Cardiac muscle cell (in vitro differentiated cells and primary cell): Measurements from ENCODE around the gene NACAD. TPM values are rescaled to one million over a fixed set of nuclear protein-coding genes. Genes with fewer than 3 reads are reported as not detected.

Source experiments
- DNase-seq, 2 donors: peaks; one replicate each; pipeline versions ENCODE4 v3.0.0 to v3.0.0-alpha.2; 2010 to 2017; ENCODE audit warnings: low read depth in 1 of 2, low spot score in 1 of 2
- H3K27ac ChIP-seq: fragments of 200-600 bp; sonication (generic); 2 replicates; pipeline ENCODE4 v1.5.1; 2016
- H3K27me3 ChIP-seq: fragments of 200-600 bp; sonication (generic); 2 replicates; pipeline ENCODE4 v1.6.0; 2016; ENCODE audit warnings: control low read depth
- H3K36me3 ChIP-seq: fragments of 200-600 bp; sonication (generic); 2 replicates; pipeline ENCODE4 v1.5.1; 2016; ENCODE audit warnings: control low read depth
- H3K4me1 ChIP-seq: fragments of 200-600 bp; sonication (generic); 2 replicates; pipeline ENCODE4 v1.8.1; 2017; ENCODE audit warnings: low read depth, mild to moderate bottlenecking, mixed run types
- H3K4me3 ChIP-seq: fragments of 200-600 bp; sonication (generic); 2 replicates; pipeline ENCODE4 v1.5.1; 2016; ENCODE audit warnings: mild to moderate bottlenecking
- H3K9me3 ChIP-seq: fragments of 200-600 bp; sonication (generic); 2 replicates; pipeline ENCODE4 v1.5.1; 2017; ENCODE audit warnings: low read depth, mild to moderate bottlenecking, control low read depth
- CTCF ChIP-seq: IDR thresholded peaks from 2 replicates; pipeline ENCODE4 v1.5.1; 2012; ENCODE audit warnings: low read depth, mild to moderate bottlenecking, low read length
- polyA plus RNA-seq: library from polyadenylated mRNA; unstranded; fragments of >200 nt; fragmentation: Nextera tagmentation; extraction: Ambion mirVana; gene quantifications from 2 replicates; pipeline ENCODE4 v1.2.1, GENCODE V29; 2016
- total RNA-seq: library from RNA; depleted of rRNA; stranded (reverse); fragments of >200 nt; gene quantifications from 2 replicates; pipeline ENCODE4 v1.2.3, GENCODE V29; 2016

The NACAD gene, protein sequence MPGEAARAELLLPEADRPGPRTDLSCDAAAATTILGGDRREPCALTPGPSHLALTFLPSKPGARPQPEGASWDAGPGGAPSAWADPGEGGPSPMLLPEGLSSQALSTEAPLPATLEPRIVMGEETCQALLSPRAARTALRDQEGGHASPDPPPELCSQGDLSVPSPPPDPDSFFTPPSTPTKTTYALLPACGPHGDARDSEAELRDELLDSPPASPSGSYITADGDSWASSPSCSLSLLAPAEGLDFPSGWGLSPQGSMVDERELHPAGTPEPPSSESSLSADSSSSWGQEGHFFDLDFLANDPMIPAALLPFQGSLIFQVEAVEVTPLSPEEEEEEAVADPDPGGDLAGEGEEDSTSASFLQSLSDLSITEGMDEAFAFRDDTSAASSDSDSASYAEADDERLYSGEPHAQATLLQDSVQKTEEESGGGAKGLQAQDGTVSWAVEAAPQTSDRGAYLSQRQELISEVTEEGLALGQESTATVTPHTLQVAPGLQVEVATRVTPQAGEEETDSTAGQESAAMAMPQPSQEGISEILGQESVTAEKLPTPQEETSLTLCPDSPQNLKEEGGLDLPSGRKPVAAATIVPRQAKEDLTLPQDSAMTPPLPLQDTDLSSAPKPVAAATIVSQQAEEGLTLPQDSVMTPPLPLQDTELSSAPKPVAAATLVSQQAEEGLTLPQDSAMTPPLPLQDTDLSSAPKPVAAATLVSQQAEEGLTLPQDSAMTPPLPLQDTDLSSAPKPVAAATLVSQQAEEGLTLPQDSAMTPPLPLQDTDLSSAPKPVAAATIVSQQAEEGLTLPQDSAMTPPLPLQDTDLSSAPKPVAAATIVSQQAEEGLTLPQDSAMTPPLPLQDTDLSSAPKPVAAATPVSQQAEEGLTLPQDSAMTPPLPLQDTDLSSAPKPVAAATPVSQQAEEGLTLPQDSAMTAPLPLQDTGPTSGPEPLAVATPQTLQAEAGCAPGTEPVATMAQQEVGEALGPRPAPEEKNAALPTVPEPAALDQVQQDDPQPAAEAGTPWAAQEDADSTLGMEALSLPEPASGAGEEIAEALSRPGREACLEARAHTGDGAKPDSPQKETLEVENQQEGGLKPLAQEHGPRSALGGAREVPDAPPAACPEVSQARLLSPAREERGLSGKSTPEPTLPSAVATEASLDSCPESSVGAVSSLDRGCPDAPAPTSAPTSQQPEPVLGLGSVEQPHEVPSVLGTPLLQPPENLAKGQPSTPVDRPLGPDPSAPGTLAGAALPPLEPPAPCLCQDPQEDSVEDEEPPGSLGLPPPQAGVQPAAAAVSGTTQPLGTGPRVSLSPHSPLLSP (N-terminal part only)
- total RNA-seq = 1.2 and 2.1 TPM in 2 replicates
- 1.3 and 1.4 TPM in 2 replicates for polyA plus RNA-seq

DNA sequence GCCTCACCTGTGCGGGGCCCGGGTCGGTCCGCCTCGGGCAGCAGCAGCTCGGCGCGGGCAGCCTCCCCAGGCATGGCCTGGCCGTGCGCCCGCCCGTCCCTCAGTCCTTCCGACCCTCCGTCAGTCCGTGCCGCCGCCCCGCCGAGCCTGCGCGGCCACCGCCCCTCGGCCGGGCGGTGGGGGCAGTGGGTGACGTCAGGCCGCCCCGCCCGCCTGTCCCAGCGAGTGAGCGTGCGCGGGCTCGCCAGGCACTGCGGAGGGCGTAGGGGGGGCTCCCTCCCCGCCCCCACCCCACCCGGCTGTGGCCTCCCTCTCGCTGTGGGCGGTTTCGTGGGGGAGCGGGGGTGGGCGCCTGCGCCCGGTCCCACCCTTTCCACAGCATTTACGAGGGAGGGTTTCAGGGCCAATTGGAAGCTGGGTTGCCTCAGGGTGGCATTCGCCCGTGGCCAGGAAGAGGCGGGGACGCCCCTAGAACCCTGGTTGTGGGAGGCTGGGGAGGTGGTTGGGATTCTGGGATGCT, at the start of gene NACAD:
TSS of gene NACAD (minus strand) at position 149 of the 520 bp plus-strand sequence. CDS start at position 74, 75 bp downstream.
- H3K4me1 ChIP-seq = no peaks in the 10 kb centered on the region
- H3K27me3 ChIP-seq = peaks cover 28% of the 10 kb centered on the region
- no peak for TF ChIP-seq CTCF
- DNase-seq = peak; percentile 25 to 28
- no peaks in the 10 kb centered on the region for H3K36me3 ChIP-seq
- H3K9me3 ChIP-seq = no peaks in the 10 kb centered on the region
- H3K27ac ChIP-seq = no peak within 1 kb of the TSS
- H3K4me3 ChIP-seq = peak within 1 kb of the TSS; percentile 37

DNA sequence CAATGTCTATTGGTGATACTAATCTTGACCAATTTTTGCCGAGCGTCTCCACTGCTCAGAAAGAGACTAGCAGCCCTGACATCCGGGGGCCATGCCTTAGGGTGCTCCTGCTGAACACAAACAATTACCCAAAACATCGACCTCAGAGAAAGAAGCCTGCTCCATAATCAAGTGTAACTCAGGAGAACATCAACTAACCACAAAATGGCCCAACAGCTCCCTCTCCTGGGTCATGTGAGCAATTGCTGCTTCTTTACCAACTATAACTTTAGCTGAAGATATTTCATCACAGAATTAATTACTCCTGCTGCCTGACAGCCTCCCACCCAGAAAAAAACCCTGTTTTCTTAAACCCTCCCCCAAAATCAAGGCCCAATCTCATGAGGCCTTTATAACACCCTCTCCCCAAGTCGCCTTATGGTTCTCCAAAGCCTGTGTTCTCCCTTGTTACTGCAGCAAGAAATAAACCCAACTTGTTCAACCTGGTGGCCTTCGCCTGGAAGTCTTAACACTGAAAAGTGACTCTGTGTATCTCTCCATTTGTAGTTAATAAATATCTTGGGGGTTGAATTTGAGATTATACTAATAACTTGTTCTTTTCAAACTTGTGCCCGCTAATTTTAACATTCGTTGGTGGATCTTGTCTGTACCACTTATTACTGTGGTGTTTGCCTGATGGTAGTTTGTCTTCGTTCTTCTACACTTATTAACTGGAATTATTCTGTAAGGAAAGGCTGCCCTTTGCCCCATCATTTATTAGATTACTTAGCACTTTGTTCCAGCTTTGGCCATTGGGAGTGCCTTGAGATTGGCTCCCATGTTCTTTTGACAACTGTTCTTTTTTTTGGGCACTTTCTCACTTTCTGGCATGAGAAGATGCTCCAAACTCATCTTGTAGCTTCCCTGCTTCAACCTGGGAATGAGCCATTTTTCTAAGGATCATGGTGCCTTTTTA, 47.6 kb upstream of the NACAD start:
- Histone ChIP-seq H3K36me3 (no peaks in the 10 kb centered on the region), H3K27me3 (no peaks in the 10 kb centered on the region), H3K9me3 (no peaks in the 10 kb centered on the region), H3K4me3 (no peak overlapping the region), H3K27ac (no peak overlapping the region), H3K4me1 (no peaks in the 10 kb centered on the region)
- TF ChIP-seq CTCF = peak; percentile 86
- DNase-seq = peak; percentile 78 to 84

DNA sequence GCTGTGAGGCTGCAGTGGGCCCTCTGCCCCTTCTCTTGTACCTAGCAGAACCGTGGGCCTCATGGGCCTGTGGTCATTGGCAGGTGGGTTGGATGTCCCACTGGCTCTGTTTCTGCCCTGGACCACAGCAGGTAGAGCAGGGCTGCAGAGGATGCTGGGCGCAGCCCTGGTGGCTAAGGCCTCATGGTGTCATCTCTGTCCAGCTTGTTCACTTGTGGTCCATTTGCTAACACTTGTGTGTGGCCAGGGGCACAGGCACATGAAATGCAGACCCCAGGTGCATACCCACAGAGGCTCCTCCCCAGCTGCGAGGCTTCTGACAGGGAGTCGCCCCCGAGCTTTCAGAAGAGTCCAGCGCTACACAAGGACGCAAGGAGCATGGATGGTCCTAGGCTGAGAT, 45.1 kb upstream of the NACAD start:
- H3K27ac ChIP-seq = no peak overlapping the region

GRCh38 chr7:45133352-45133751, 44.6 kb upstream of the NACAD start:
- no peak overlapping the region for H3K27ac ChIP-seq
- no peak for DNase-seq
- no peak overlapping the region for H3K4me3 ChIP-seq
- no peaks in the 10 kb centered on the region for H3K27me3 ChIP-seq
- H3K4me1 ChIP-seq = no peaks in the 10 kb centered on the region
- no peaks in the 10 kb centered on the region for H3K36me3 ChIP-seq
- no peaks in the 10 kb centered on the region for H3K9me3 ChIP-seq
- TF ChIP-seq CTCF = no peak

More for the DNA sequence above, 45.1 kb upstream of the NACAD start:
- H3K9me3 ChIP-seq = no peaks in the 10 kb centered on the region
- no peak for DNase-seq
- TF ChIP-seq CTCF = no peak
- no peaks in the 10 kb centered on the region for H3K4me1 ChIP-seq
- no peaks in the 10 kb centered on the region for H3K27me3 ChIP-seq
- H3K4me3 ChIP-seq = no peak overlapping the region
- H3K36me3 ChIP-seq = no peaks in the 10 kb centered on the region
